Activated CD8-positive, alpha-beta memory T cell treated with anti-CD3 and anti-CD28 coated beads, Interleukin-2, amount 50 U/mL, for 48 hours (primary cell): Measurements from ENCODE around the gene LRR1.
"Not testable (repeated sequence)": the region's sequence is repeated elsewhere in the genome, so short reads cannot be mapped to it uniquely, and the experiment has no call there.

ENCODE experiments used
- DNase-seq: peaks from one replicate; pipeline ENCODE4 v3.0.0-alpha.2; 2020

Gene LRR1

DNA sequence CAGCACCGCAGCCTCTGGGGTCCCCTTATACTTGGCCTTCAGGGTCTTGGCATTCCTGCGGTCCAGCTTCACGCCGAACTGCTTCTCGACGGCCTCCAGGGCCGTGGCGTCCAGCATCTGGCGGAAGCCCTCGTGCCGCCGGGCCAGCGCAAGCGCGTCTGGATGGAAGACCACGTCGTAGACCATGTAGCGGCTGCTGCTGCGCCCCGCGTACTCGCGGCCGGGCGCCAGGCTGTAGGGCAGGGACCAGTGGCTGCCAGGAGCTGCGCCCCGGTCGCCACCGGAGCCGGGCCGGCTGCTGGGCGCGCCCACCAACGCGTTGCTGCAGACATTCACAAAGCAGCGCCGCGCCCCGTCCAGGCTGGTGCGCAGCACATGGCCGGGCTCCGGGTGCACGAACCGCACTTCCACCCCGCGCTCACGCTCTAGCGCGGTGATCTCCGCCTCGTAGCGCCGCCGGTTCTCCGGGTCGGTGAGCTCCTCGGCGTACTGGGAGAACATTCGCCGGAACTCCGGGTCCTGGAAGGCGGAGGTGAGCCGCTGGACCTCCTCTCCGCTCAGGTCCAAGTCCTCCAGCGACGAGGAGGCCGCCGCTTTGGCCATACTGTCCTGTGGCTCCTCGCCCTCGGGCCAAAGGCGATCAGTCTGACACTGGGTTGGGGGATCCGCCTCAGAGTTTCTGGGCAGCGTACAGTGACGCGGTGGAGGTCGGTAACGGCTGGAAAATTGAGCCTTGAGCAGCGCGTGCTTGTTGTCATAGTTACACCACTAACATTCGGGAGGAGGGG, 36.0 kb downstream of the LRR1 start, which contains the start of gene DNAAF2:
Gene DNAAF2, minus strand, starts transcription at position 698 of the 788 bp plus-strand sequence. Its CDS starts 95 bp downstream, at position 603.
- peak; percentile 83 for DNase-seq

DNA sequence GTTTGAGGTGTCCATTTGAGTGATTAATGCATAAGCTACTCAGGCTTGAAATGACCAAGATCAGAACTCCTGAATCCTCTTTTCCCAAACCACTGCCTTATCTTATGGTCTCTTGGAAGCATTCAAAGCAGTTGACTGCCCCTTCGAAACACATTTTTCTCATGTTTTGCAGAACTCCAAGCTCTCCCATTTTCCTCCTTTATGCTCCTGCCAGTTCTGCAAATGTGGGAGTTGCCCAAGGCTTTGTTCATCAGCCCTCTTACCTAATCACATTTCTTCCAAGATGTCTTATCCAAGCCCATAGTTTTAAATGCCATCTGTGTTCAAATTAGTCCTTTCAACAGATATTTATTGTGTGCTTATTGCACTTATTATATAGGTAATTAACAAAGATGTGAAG, 38.1 kb downstream of the LRR1 start:
- DNase-seq, result no peak

DNA sequence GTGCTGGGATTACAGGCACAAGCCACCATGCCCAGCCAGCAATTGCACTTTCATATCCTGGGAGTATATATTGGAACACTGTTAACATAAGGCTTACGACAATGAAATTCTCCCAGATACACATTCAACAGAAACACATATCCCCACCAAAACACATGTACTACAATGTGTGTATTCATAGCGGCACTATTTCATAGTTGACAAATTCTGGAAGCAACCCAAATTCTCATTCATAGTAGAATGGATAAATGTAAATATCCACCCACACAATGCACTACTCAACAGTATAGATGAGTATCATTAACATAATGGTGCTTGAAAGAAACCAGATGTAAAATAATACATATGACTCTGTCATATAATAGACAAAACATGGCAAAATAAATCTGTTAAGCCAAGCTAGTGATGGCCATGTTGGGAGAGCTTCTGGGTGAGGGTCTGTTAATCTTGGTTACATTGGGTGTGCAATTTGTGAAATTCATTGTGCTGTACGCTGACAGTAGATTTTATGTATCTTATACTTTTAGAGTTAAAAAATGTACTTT, 38.9 kb downstream of the LRR1 start:
- no peak for DNase-seq

- DNase-seq, result no peak
Measured at GRCh38 chr14:49640540-49641417, 42.0 kb downstream of the LRR1 start.

DNA sequence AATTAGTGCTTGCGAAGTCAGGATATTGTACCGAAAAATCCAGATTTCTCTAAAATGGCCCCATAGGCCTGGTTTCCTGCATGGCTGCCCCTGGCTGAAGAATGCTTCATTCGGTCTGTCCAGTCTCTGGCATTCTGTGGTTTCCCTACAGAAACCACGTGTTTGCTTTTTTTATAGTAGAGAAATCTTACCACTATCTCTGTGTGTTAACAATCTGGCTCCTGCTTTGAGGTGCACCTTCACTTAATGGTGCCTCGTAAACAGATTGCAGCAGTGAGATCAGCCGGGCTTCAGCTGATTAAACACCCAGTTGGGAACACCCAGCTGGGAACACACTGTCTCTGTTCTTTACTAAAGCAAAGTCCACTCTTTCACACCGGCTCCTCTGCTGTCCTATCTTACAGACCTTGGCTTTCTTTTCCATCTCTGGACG, 43.0 kb downstream of the LRR1 start:
- no peak for DNase-seq

DNA sequence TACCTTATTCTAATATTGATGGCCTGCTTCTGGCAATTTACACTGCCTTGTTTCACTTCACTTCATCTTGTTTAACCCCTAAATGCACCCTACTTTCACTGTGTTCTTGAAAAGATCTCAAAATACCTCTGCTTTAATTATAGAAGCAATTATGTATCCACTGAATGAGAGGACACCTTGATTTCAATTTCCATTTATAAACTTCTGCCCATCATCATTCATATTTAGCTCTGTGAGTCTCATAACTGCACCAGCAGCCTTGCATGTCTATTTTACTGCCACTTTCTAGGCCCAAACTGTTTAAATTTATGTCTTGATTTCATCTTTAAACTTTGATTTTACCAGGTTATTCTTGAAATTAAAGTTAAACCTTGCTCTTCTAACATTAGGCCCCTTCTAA, 43.4 kb downstream of the LRR1 start:
- no peak for DNase-seq

GRCh38 chr14:49653508-49653907, 54.8 kb downstream of the LRR1 start:
- DNase-seq, result no peak

- no peak for DNase-seq
Measured at GRCh38 chr14:49654511-49654910, 55.8 kb downstream of the LRR1 start.

- not testable (repeated sequence) for DNase-seq
Measured at GRCh38 chr14:49657500-49657899, 58.8 kb downstream of the LRR1 start.

- no peak for DNase-seq
Measured at GRCh38 chr14:49659526-49660455, 61.1 kb downstream of the LRR1 start.
